Thoracic aorta (tissue), 2 donors: ENCODE results near the gene GBF1. TPM values are rescaled to one million over a fixed set of nuclear protein-coding genes. Genes with fewer than 3 reads are reported as not detected.

ENCODE experiments used
- ATAC-seq: fragments of 150-250 bp; one replicate; pipeline ENCODE4 v1.8.0; 2017; ENCODE audit warnings: low read depth; ENCODE audit not compliant: insufficient number of reproducible peaks, low FRiP score
- DNase-seq: peaks from one replicate; pipeline ENCODE4 v3.0.0-alpha.2; 2020; ENCODE audit warnings: low spot score
- H3K27ac ChIP-seq, 2 donors: fragments of 200-600 bp; sonication (generic); 1 replicate in 1 of 2; 2 replicates in 1 of 2; pipeline ENCODE4 v1.5.1; 2016; ENCODE audit warnings: mild to moderate bottlenecking in 2 of 2, moderate library complexity in 2 of 2
- H3K27me3 ChIP-seq: fragments of 200-600 bp; sonication (generic); replicated peaks from 2 replicates; pipeline ENCODE4 v1.6.0; 2016; ENCODE audit warnings: mild to moderate bottlenecking; ENCODE audit not compliant: insufficient read depth
- H3K36me3 ChIP-seq: fragments of 200-600 bp; sonication (generic); one replicate; pipeline ENCODE4 v1.5.1; 2016
- H3K4me1 ChIP-seq, 2 donors: fragments of 200-600 bp; sonication (generic); 1 replicate in 1 of 2; 2 replicates in 1 of 2; pipeline versions ENCODE4 v1.5.1 to v1.6.0; 2016; ENCODE audit warnings: low read depth in 2 of 2, mild to moderate bottlenecking in 1 of 2; ENCODE audit not compliant: control insufficient read depth in 1 of 2
- H3K4me3 ChIP-seq: fragments of 200-600 bp; sonication (generic); 2 replicates; pipeline ENCODE4 v1.5.1; 2016; ENCODE audit warnings: mild to moderate bottlenecking
- H3K9me3 ChIP-seq: fragments of 200-600 bp; sonication (generic); 2 replicates; pipeline ENCODE4 v1.5.1; 2016
- CTCF ChIP-seq: fragments of 200-600 bp; sonication (generic); IDR thresholded peaks from one replicate; pipeline ENCODE4 v1.5.1; 2019; ENCODE audit warnings: antibody characterized with exemption
- total RNA-seq, 2 donors: library from RNA; depleted of rRNA; stranded (reverse); fragments of >200 nt; gene quantifications; one replicate each; pipeline versions ENCODE4 v1.1.0 to v1.2.3, GENCODE V29; 2016

Gene GBF1
- total RNA-seq, 2 donors from 2014 or later: 38.1 to 44.9 TPM

- H3K27me3 ChIP-seq: peaks cover 15% of the 10 kb centered on the region
- H3K27ac ChIP-seq: no peak overlapping the region
- no peaks in the 10 kb centered on the region for H3K36me3 ChIP-seq
- peaks cover 6 to 10% of the 10 kb centered on the region in 2 donors for H3K4me1 ChIP-seq
- TF ChIP-seq CTCF: no peak
- no peak overlapping the region for H3K4me3 ChIP-seq
- DNase-seq (no peak), ATAC-seq (no peak)
- H3K9me3 ChIP-seq: no peaks in the 10 kb centered on the region
Measured at GRCh38 chr10:102413806-102414561, 168.7 kb downstream of the GBF1 start.

GRCh38 chr10:102414749-102415148, 169.4 kb downstream of the GBF1 start:
- Histone ChIP-seq H3K4me3 (no peak overlapping the region), H3K27me3 (peaks cover 15% of the 10 kb centered on the region), H3K9me3 (no peaks in the 10 kb centered on the region), H3K27ac (no peak overlapping the region), H3K36me3 (no peaks in the 10 kb centered on the region), H3K4me1 (peaks cover 11 to 18% of the 10 kb centered on the region in 2 donors)
- DNase-seq (no peak), ATAC-seq (no peak)
- no peak for TF ChIP-seq CTCF

GRCh38 chr10:102416283-102416682, 171.0 kb downstream of the GBF1 start:
- Histone ChIP-seq H3K27me3 (peaks cover 8% of the 10 kb centered on the region), H3K9me3 (no peaks in the 10 kb centered on the region), H3K27ac (no peak overlapping the region), H3K4me3 (no peak overlapping the region), H3K36me3 (no peaks in the 10 kb centered on the region), H3K4me1 (peaks cover 10 to 15% of the 10 kb centered on the region in 2 donors)
- ATAC-seq (no peak), DNase-seq (no peak)
- no peak for TF ChIP-seq CTCF

- no peaks in the 10 kb centered on the region for H3K9me3 ChIP-seq
- peaks cover 4% of the 10 kb centered on the region for H3K27me3 ChIP-seq
- ATAC-seq (no peak), DNase-seq (no peak)
- peaks cover 10 to 15% of the 10 kb centered on the region in 2 donors for H3K4me1 ChIP-seq
- TF ChIP-seq CTCF: no peak
- H3K4me3 ChIP-seq: no peak overlapping the region
- no peaks in the 10 kb centered on the region for H3K36me3 ChIP-seq
- no peak overlapping the region for H3K27ac ChIP-seq
Measured at GRCh38 chr10:102416695-102417094, 171.4 kb downstream of the GBF1 start.

GRCh38 chr10:102418622-102419268, 173.4 kb downstream of the GBF1 start, which contains the start of gene PSD:
Gene PSD, minus strand, starts transcription at chr10:102418785. Its CDS starts 1,747 bp downstream, at chr10:102417038.
- DNase-seq (no peak), ATAC-seq (no peak)
- Histone ChIP-seq H3K4me3 (peak within 1 kb of the TSS; percentile 99), H3K27ac (no peak within 1 kb of the TSS), H3K36me3 (peaks cover 5% of the 10 kb centered on the region), H3K9me3 (no peaks in the 10 kb centered on the region), H3K4me1 (peaks cover 21 to 33% of the 10 kb centered on the region in 2 donors), H3K27me3 (no peaks in the 10 kb centered on the region)
- TF ChIP-seq CTCF: no peak
